Suppressor macrophage treated with lipopolysaccharide for 4 hours (primary cell): ENCODE data around the gene ITIH2.
"Not testable (repeated sequence)": the region's sequence is repeated elsewhere in the genome, so short reads cannot be mapped to it uniquely, and the experiment has no call there.

Source experiments
- DNase-seq: peaks from one replicate; pipeline ENCODE4 v3.0.0-alpha.2; 2020

ITIH2 gene

GRCh38 chr10:7700577-7701125 lies 2.5 kb upstream of the ITIH2 start:
- DNase-seq, result no peak

- DNase-seq, result no peak
Observed at GRCh38 chr10:7701158-7701742, 1.9 kb upstream of the ITIH2 start.

GRCh38 chr10:7702288-7702812 lies 766 bp upstream of the ITIH2 start:
- DNase-seq, result no peak

GRCh38 chr10:7704071-7705016 lies 1.2 kb downstream of the ITIH2 start:
- DNase-seq, result no peak

GRCh38 chr10:7705341-7705740 lies 2.2 kb downstream of the ITIH2 start:
- no peak for DNase-seq

GRCh38 chr10:7706534-7707073 lies 3.5 kb downstream of the ITIH2 start:
- DNase-seq, result no peak

- DNase-seq, result no peak
Observed at GRCh38 chr10:7707102-7707501, 4.0 kb downstream of the ITIH2 start.

- DNase-seq, result no peak
Observed at GRCh38 chr10:7707858-7708622, 4.9 kb downstream of the ITIH2 start.

- DNase-seq, result no peak
Observed at GRCh38 chr10:7708832-7709231, 5.7 kb downstream of the ITIH2 start.

GRCh38 chr10:7710446-7710845 lies 7.3 kb downstream of the ITIH2 start:
- DNase-seq, result no peak

GRCh38 chr10:7711075-7711474 lies 8.0 kb downstream of the ITIH2 start:
- not testable (repeated sequence) for DNase-seq

GRCh38 chr10:7715515-7715914 lies 12.4 kb downstream of the ITIH2 start:
- no peak for DNase-seq

GRCh38 chr10:7717767-7718166 lies 14.7 kb downstream of the ITIH2 start:
- no peak for DNase-seq

- no peak for DNase-seq
Observed at GRCh38 chr10:7718685-7719084, 15.6 kb downstream of the ITIH2 start.

GRCh38 chr10:7720478-7720877 lies 17.4 kb downstream of the ITIH2 start:
- DNase-seq, result no peak

GRCh38 chr10:7722927-7723529 lies 19.9 kb downstream of the ITIH2 start:
- DNase-seq, result no peak

GRCh38 chr10:7734821-7735220 lies 31.7 kb downstream of the ITIH2 start:
- DNase-seq, result no peak

GRCh38 chr10:7738536-7739407 lies 35.7 kb downstream of the ITIH2 start:
- DNase-seq, result no peak

- DNase-seq, result no peak
Observed at GRCh38 chr10:7744307-7744706, 41.2 kb downstream of the ITIH2 start.

- not testable (repeated sequence) for DNase-seq
Observed at GRCh38 chr10:7748637-7749036, 45.5 kb downstream of the ITIH2 start.

GRCh38 chr10:7750222-7750621 lies 47.1 kb downstream of the ITIH2 start:
- DNase-seq, result no peak
